Right lobe of liver (tissue), 6 donors: ENCODE measurements around the gene TMEM106C. TPM values are rescaled to one million over a fixed set of nuclear protein-coding genes. Genes with fewer than 3 reads are reported as not detected.

Source experiments
- ATAC-seq, 4 donors: fragments of 200-7000 bp; cut with Tn5 transposase; one replicate each; pipeline ENCODE4 v1.9.1; 2020; ENCODE audit warnings: mild to moderate bottlenecking in 4 of 4, moderate library complexity in 4 of 4
- DNase-seq, 3 donors: peaks; one replicate each; pipeline ENCODE4 v3.0.0-alpha.2; 2020
- H3K27ac ChIP-seq, 3 donors: fragments of 200-600 bp; one replicate each; pipeline ENCODE4 v1.8.0; 2022
- H3K27me3 ChIP-seq, 2 donors: fragments of 200-600 bp; one replicate each; pipeline ENCODE4 v1.8.0; 2022
- H3K36me3 ChIP-seq, 4 donors: fragments of 200-600 bp; sonication (generic) in 1 of 4; one replicate each; pipeline versions ENCODE4 v1.5.1 to v1.8.0; 2017 to 2022; ENCODE audit warnings: control low read depth in 1 of 4
- H3K4me1 ChIP-seq, 4 donors: fragments of 200-600 bp; sonication (generic) in 1 of 4; one replicate each; pipeline versions ENCODE4 v1.5.1 to v1.8.0; 2017 to 2022; ENCODE audit warnings: control low read depth in 1 of 4
- H3K4me3 ChIP-seq, 3 donors: fragments of 200-600 bp; one replicate each; pipeline ENCODE4 v1.8.0; 2022
- H3K9me3 ChIP-seq, 4 donors: fragments of 200-600 bp; sonication (generic) in 1 of 4; one replicate each; pipeline versions ENCODE4 v1.5.1 to v1.8.0; 2017 to 2022; ENCODE audit warnings: control low read depth in 1 of 4
- POLR2A ChIP-seq: fragments of 450-650 bp; IDR thresholded peaks from one replicate; pipeline ENCODE4 v1.6.1; 2017; ENCODE audit warnings: antibody characterized with exemption, mild to moderate bottlenecking
- WGBS: methylation state at CpG from one replicate; pipeline ENCODE4 v1.1.6; 2018; ENCODE audit warnings: low coverage, low lambda C conversion rate; ENCODE audit not compliant: insufficient coverage; ENCODE audit errors: missing lambda C conversion rate; 5-methylcytosine and 5-hydroxymethylcytosine counted together
- intact Hi-C, 2 donors: fragments of 100-400 bp; cut with DNase I; formaldehyde crosslinking; loops; one replicate each; pipeline versions ENCODE4 v1.11.2 to v1.14.1; 2022
- total RNA-seq, 6 experiments: library from RNA; depleted of rRNA in 2 of 6; stranded (reverse); fragments of >200 nt in 2 of 6; fragmentation: NEBNext Ultra II Directional in 3 of 6; extraction: Animal tissue kit (Norgen Biotek cat#: 25700) in 3 of 6; gene quantifications; one replicate each; pipeline versions ENCODE4 v1.1.0 to v1.2.4, GENCODE V29; 2016 to 2023
- TF ChIP-seq, protein P1 (sequence below), 4 donors: fragments of 200-600 bp in 3 of 4; fragments of 450-650 bp in 1 of 4; IDR thresholded peaks; one replicate each; pipeline versions ENCODE4 v1.5.1 to v1.8.0; 2016 to 2022; ENCODE audit warnings: antibody characterized with exemption in 4 of 4, mild to moderate bottlenecking in 2 of 4
- donor health status: DM: no; HTN: yes; CAD: no.
- donor health status: DM: no; HTN: no; CAD: no.
- donor health status: DM: no; HTN: no; CAD: no.
- donor health status: DM: no; HTN: yes; CAD: no.
- donor health status: DM: no; HTN: yes; CAD: no.

TMEM106C gene
- total RNA-seq, 6 experiments from 2014 or later, result 13.8 to 55.6 (median 34.7) TPM

DNA sequence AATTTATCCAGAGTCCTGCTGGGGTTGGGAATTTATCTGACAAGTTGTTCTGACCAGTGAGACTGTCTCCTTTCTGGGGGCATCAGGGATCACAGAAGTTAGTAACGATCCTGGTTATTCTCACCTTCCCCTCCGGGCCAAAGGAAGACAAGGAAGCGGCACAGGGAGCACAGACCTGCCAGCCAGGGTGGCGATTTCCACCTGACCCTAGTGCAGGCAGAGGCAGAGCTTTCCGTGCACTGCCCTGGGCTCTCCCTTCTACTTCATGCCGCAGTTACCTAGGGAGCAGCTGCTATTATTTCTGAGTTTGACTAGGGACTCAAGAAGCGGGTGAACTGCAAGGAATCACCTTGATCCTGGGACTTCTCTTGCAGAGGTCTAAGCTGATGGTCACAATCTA is 7.4 kb downstream of the TMEM106C start:
- H3K9me3 ChIP-seq, result no peaks in the 10 kb centered on the region

DNA sequence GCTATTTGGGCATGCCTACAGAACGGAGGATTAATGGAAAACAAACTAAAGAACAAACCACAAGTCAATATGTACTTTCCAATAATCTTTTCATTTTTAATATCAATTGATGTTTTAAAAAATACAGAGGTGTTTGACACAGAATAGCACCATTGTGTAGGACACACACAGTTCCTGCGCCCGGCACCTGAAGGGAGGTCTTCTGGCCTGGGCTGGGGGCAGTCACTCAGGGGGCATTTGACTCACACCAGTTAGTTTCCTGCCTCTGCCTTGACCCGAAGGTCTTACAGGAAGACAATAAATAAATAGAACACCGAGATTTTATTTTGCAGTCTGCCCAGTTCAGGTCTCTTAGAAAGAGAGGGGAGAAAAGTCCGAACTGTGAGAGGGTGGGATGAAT is 9.5 kb downstream of the TMEM106C start:
- no peak overlapping the region for H3K4me3 ChIP-seq
- TF ChIP-seq, protein P1, sequence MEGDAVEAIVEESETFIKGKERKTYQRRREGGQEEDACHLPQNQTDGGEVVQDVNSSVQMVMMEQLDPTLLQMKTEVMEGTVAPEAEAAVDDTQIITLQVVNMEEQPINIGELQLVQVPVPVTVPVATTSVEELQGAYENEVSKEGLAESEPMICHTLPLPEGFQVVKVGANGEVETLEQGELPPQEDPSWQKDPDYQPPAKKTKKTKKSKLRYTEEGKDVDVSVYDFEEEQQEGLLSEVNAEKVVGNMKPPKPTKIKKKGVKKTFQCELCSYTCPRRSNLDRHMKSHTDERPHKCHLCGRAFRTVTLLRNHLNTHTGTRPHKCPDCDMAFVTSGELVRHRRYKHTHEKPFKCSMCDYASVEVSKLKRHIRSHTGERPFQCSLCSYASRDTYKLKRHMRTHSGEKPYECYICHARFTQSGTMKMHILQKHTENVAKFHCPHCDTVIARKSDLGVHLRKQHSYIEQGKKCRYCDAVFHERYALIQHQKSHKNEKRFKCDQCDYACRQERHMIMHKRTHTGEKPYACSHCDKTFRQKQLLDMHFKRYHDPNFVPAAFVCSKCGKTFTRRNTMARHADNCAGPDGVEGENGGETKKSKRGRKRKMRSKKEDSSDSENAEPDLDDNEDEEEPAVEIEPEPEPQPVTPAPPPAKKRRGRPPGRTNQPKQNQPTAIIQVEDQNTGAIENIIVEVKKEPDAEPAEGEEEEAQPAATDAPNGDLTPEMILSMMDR (IDR thresholded peaks at IDR 0.05), result no peak
- TF ChIP-seq POLR2A, result no peak

More for the DNA sequence above, 7.4 kb downstream of the TMEM106C start:
- no peak overlapping the region for H3K27ac ChIP-seq
- intact Hi-C loops, result no loop called here
- peaks cover 0 to 1% (median 0%) of the 10 kb centered on the region in 4 donors for H3K4me1 ChIP-seq
- TF ChIP-seq, protein P1 (IDR thresholded peaks at IDR 0.05), result no peak
- TF ChIP-seq POLR2A, result no peak
- WGBS, result no CpG with 5 or more reads among the region's 7 CpGs
- ATAC-seq, result no peak
- no peak overlapping the region for H3K4me3 ChIP-seq
- DNase-seq, result no peak
- no peaks in the 10 kb centered on the region for H3K27me3 ChIP-seq
- H3K36me3 ChIP-seq, result peaks cover 0 to 13% (median 0%) of the 10 kb centered on the region in 4 donors

DNA sequence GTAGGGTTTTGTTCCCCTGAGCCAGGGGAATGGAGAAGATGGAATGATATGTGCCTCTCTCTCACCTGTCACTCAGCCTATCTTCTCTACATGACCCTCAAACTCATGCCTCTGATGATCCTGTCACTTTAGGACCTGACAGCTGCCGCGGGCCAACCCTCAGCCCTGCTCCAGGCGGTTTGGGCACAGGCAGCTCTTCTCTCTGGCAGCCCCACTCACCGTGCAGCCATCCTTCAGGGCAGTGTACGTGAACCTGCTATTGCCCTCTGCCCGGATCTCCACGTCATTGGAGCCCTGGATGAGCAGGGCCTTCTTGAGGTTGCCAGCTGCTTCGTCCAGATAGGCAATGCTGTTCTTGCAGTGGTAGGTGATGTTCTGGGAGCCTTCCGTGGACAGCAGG is 10.5 kb downstream of the TMEM106C start:
- Histone ChIP-seq H3K27ac (no peak overlapping the region), H3K4me1 (no peaks in the 10 kb centered on the region), H3K27me3 (no peaks in the 10 kb centered on the region), H3K36me3 (no peaks in the 10 kb centered on the region), H3K9me3 (no peaks in the 10 kb centered on the region), H3K4me3 (no peak overlapping the region)
- intact Hi-C loops, result no loop called here
- 60% methylated on average over 2 of the region's 9 CpGs for WGBS
- DNase-seq (peak in 1 of 3 donors; percentile 27), ATAC-seq (no peak)
- TF ChIP-seq, protein P1 (IDR thresholded peaks at IDR 0.05), result no peak
- TF ChIP-seq POLR2A, result no peak

More for the DNA sequence above, 9.5 kb downstream of the TMEM106C start:
- Histone ChIP-seq H3K27ac (no peak overlapping the region), H3K27me3 (no peaks in the 10 kb centered on the region), H3K9me3 (no peaks in the 10 kb centered on the region), H3K36me3 (peaks cover 0 to 6% (median 0%) of the 10 kb centered on the region in 4 donors), H3K4me1 (no peaks in the 10 kb centered on the region)
- WGBS, result 72% methylated on average over 5 of the region's 6 CpGs
- DNase-seq, result no peak
- intact Hi-C loops, result no loop called here
- ATAC-seq, result no peak

DNA sequence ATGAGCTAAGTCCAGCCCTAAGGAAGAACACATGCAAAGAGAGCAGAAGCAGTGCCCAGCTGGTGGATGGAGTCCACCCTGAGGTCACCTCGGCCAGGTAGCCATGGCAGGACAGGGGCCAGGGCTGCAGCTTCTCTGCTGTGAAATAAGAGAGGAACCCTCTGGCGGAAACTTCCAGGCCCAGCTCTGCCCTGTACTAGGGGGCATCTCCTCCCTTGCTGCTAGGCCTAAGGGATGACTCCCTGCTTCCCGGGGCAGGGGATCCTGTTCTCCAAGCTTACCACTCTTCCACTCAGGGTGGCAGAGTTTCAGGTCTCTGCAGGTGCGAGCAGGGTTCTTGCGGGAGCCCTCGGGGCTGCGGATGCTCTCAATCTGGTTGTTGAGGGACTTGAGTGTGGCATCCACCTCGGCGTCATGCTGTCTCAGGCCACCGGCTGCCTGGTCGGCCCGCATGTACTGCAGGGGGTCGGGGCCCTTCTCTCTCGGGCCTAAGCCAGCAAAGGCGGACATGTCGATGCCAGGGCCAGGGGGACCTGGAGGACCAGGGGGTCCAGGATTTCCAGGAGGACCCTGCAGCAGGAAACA is 11.7 kb downstream of the TMEM106C start:
- Histone ChIP-seq H3K4me3 (no peak overlapping the region), H3K36me3 (no peaks in the 10 kb centered on the region), H3K27ac (no peak overlapping the region), H3K4me1 (no peaks in the 10 kb centered on the region), H3K9me3 (no peaks in the 10 kb centered on the region), H3K27me3 (no peaks in the 10 kb centered on the region)
- TF ChIP-seq, protein P1 (IDR thresholded peaks at IDR 0.05), result no peak
- TF ChIP-seq POLR2A, result no peak
- intact Hi-C loops, result no loop called here
- no CpG with 5 or more reads among the region's 16 CpGs for WGBS
- DNase-seq, result no peak
- ATAC-seq, result no peak

DNA sequence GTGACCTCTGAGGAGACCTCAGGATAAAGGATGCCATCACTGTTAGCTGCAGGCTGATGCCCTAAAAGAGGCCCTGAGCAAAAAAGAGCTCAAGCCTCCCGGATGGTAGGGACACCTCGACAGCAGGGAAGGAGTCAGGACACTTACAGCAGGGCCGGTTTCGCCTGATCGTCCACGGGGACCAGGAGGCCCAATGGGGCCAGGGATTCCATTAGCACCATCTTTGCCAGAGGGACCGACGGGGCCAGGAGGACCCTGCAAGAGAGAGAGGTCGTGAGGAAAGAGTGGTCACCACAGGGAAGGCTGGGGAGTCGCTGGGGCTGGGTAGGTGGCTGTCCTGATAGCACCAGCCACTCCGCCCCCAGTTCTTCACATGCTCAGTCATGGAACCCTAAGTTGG is 12.4 kb downstream of the TMEM106C start:
- no peaks in the 10 kb centered on the region for H3K36me3 ChIP-seq
- H3K4me1 ChIP-seq, result no peaks in the 10 kb centered on the region
- intact Hi-C loops, result no loop called here
- H3K4me3 ChIP-seq, result no peak overlapping the region
- no peaks in the 10 kb centered on the region for H3K9me3 ChIP-seq
- no peak for ATAC-seq
- TF ChIP-seq POLR2A, result no peak
- WGBS, result 88% methylated on average over 2 of the region's 11 CpGs
- no peaks in the 10 kb centered on the region for H3K27me3 ChIP-seq
- no peak for DNase-seq
- no peak overlapping the region for H3K27ac ChIP-seq
